ENCODE data around the gene UBE2G2.

The UBE2G2 gene

DNA sequence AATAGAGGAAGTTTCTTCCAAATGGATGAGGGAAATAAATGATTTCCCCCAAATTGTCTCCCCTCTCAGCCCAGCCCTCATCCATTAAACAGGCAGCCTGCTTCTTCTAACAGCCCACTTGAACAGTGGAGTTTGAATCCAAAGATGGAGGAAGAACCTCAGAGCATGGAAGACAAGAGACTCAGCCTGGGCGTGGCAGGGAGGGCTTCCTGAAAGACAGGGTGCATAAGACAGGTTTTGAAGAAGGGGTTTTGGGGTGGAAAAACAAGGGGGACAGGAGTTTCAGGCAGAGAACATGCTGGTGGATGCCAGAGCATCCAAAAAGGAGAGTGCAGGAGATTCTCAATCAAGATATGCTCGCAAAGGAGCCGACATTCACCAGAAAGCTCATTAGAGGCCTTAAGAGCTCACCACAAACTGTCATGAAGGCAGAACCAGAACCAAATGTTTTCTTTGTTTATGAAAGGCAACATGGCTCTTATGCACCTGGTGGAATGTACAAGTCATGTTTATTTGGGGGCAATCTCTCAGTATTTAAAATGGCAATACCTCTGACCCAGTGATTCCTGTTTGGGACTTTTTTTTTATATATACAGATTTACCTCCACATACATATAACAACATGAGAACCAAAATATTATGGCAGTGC lies 63.8 kb downstream of the UBE2G2 start:
- Histone ChIP-seq H3K27ac (ENCODE audit: insufficient read depth, low read depth, low read length, poor library complexity, severe bottlenecking) (no peak overlapping the region), H3K36me3 (ENCODE audit: control insufficient read depth, insufficient read depth, low read length) (no peaks in the 10 kb centered on the region), H3K27me3 (ENCODE audit: control insufficient read depth, insufficient read depth, low read length, poor library complexity, severe bottlenecking) (no peaks in the 10 kb centered on the region), H3K4me3 (ENCODE audit: insufficient read depth, low read depth, low read length) (no peak overlapping the region), H3K4me1 (ENCODE audit: control insufficient read depth, insufficient read depth, low read length) (no peaks in the 10 kb centered on the region), H3K9me3 (ENCODE audit: control insufficient read depth, low read length) (no peaks in the 10 kb centered on the region)
- 86 to 89% methylated on average over 3 of the region's 3 CpGs for WGBS, 2 experiments

DNA sequence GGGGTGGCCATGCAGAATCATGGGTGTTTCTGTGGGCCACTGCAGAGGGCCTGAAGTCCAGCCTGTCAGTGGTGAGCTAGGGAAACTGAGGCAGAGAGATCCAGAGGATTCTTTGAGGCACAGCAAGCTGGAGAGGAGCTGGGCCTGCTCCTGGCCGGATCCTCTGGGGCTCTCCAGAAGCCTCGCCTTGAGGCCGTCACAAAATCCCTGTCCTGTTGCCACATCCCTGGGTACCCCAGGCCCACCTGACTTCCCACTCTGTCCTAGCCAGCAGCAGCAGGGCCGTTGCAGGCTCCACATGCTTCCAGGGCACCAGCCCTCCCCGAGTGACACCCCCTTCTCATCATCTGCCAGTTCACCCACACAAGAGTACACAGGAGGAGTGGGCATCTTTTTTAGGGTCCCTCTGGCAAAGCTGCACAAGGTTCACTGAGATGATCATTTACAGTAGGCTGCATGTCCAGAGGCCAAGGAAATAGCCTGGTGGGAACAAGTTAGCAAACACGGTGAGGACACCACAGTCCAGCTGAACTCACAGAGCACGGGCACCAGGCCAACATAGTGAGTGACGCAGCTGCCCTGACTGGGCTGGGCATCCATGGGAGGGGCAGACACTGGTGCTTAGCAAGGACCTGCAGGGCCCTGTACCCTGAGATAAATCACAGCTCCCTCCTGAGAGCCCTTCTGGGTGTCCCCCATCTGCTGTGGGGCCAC lies 65.2 kb downstream of the UBE2G2 start:
- no peaks in the 10 kb centered on the region for H3K36me3 ChIP-seq (ENCODE audit: control insufficient read depth, insufficient read depth, low read length)
- H3K4me1 ChIP-seq (ENCODE audit: control insufficient read depth, insufficient read depth, low read length) = no peaks in the 10 kb centered on the region
- H3K27me3 ChIP-seq (ENCODE audit: control insufficient read depth, insufficient read depth, low read length, poor library complexity, severe bottlenecking) = no peaks in the 10 kb centered on the region
- H3K9me3 ChIP-seq (ENCODE audit: control insufficient read depth, low read length) = no peaks in the 10 kb centered on the region
- 91 to 92% methylated on average over 8 of the region's 8 CpGs for WGBS, 2 experiments
- H3K4me3 ChIP-seq (ENCODE audit: insufficient read depth, low read depth, low read length) = no peak overlapping the region
- H3K27ac ChIP-seq (ENCODE audit: insufficient read depth, low read depth, low read length, poor library complexity, severe bottlenecking) = no peak overlapping the region

DNA sequence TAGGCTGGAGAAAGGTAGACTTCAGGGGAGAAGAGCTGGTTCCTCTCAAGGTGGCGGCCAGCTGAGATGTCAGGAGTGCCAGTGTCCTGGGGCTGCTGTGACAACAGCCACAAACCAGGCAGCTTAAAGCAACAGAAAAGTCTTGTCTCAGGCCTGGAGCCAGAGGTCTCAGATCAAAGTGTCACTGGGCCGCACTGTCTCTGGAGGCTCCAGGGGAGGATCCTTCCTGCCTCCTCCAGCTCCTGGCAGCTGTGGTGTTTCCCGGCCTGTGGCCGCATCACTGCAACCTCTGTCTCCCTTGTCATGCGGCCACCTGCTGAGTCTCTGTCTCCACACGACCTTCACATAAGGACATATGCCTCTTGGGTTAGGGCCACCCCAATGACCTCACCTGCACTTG lies 65.8 kb downstream of the UBE2G2 start:
- H3K4me1 ChIP-seq (ENCODE audit: control insufficient read depth, insufficient read depth, low read length) = no peaks in the 10 kb centered on the region
- 76 to 77% methylated on average over 6 of the region's 6 CpGs for WGBS, 2 experiments
- H3K36me3 ChIP-seq (ENCODE audit: control insufficient read depth, insufficient read depth, low read length) = no peaks in the 10 kb centered on the region
- no peak overlapping the region for H3K4me3 ChIP-seq (ENCODE audit: insufficient read depth, low read depth, low read length)
- H3K27me3 ChIP-seq (ENCODE audit: control insufficient read depth, insufficient read depth, low read length, poor library complexity, severe bottlenecking) = no peaks in the 10 kb centered on the region
- H3K27ac ChIP-seq (ENCODE audit: insufficient read depth, low read depth, low read length, poor library complexity, severe bottlenecking) = no peak overlapping the region
- no peaks in the 10 kb centered on the region for H3K9me3 ChIP-seq (ENCODE audit: control insufficient read depth, low read length)

DNA sequence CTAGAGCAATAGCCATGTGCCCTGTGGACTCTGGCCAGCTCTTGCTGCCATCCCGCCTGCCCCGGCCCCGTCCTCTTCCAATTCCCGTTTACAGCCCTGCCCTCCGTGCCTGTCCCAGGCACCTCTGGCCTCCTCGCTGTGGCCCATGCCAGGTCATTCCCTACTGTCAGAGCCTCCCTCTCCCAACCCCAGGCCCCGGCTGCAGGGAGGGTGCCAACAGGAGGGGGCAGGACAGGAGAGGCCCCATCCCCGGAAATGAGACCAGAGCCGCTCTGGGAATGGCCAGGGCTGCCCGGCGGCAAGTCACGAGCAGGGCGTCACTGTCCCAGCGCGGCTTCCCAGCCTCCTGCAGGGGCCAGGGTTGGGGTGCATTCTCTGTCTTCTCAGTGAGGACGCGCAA lies 66.8 kb downstream of the UBE2G2 start:
- H3K4me3 ChIP-seq (ENCODE audit: insufficient read depth, low read depth, low read length) = no peak overlapping the region
- H3K27me3 ChIP-seq (ENCODE audit: control insufficient read depth, insufficient read depth, low read length, poor library complexity, severe bottlenecking) = no peaks in the 10 kb centered on the region
- H3K27ac ChIP-seq (ENCODE audit: insufficient read depth, low read depth, low read length, poor library complexity, severe bottlenecking) = no peak overlapping the region
- no peaks in the 10 kb centered on the region for H3K4me1 ChIP-seq (ENCODE audit: control insufficient read depth, insufficient read depth, low read length)
- no peaks in the 10 kb centered on the region for H3K36me3 ChIP-seq (ENCODE audit: control insufficient read depth, insufficient read depth, low read length)
- 95 to 96% methylated on average over 17 of the region's 17 CpGs for whole genome bisulfite sequencing, 2 experiments
- H3K9me3 ChIP-seq (ENCODE audit: control insufficient read depth, low read length) = no peaks in the 10 kb centered on the region

DNA sequence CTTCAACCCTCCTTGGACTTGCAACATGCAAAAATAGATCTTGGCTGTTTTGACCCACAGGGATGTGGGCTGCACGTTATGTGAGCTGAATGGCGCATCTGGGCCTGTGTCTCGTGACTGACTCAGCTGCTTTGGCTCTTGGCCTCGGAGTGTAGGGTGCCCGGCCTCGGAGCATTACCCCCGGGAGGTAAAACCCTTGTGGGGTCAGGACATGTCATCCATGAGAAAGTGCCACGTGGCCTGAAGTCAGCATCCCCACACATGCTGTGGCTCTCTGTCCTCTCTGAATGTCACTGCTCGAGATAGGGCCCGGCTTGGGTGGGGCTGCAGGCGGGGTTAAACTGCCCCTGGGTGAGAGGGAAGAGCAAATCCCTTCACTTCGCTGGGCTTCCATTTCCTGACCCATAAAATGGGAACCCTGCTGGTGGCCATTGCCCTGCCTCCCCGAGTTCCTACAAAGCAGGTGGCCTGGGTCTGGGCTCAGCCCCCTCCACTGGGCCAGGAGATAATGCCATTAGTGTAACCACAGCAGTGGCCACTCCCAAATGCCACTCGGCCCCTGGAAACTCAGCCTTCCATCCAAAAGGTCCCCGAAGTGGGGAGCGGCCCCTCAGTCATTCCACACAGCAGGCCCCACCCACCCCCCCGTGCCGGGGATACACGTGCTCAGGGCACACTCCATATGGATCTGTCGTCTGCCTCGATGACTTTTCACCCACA lies 67.4 kb downstream of the UBE2G2 start:
- Histone ChIP-seq H3K4me1 (ENCODE audit: control insufficient read depth, insufficient read depth, low read length) (no peaks in the 10 kb centered on the region), H3K36me3 (ENCODE audit: control insufficient read depth, insufficient read depth, low read length) (no peaks in the 10 kb centered on the region)
- WGBS, 2 experiments = 88 to 91% methylated on average over 21 of the region's 21 CpGs

DNA sequence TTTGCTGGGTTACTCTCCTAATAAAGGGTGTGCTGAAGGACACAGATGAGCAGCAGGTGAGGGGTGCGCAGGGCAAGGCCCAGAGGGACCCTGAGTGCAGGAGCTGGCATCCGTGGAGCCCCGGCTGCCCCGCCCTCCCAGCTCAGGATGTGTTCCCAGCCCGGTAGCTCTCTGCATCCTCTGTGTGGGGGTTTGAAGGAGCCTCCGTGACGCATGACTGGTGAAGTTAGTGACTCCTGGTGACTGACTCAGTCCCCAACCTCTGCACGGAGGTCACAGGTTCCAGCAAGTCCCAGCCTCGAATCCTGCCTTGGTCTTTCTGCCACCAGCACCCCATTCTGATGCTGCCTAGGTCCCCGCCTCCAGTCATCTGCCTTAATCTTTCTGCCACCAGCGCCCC lies 68.7 kb downstream of the UBE2G2 start:
- H3K36me3 ChIP-seq (ENCODE audit: control insufficient read depth, insufficient read depth, low read length) = no peaks in the 10 kb centered on the region
- H3K27ac ChIP-seq (ENCODE audit: insufficient read depth, low read depth, low read length, poor library complexity, severe bottlenecking) = no peak overlapping the region
- no peaks in the 10 kb centered on the region for H3K4me1 ChIP-seq (ENCODE audit: control insufficient read depth, insufficient read depth, low read length)
- no peaks in the 10 kb centered on the region for H3K9me3 ChIP-seq (ENCODE audit: control insufficient read depth, low read length)
- WGBS, 2 experiments = 88 to 89% methylated on average over 11 of the region's 11 CpGs
- no peak overlapping the region for H3K4me3 ChIP-seq (ENCODE audit: insufficient read depth, low read depth, low read length)
- H3K27me3 ChIP-seq (ENCODE audit: control insufficient read depth, insufficient read depth, low read length, poor library complexity, severe bottlenecking) = no peaks in the 10 kb centered on the region

More for the DNA sequence above, 67.4 kb downstream of the UBE2G2 start:
- H3K9me3 ChIP-seq (ENCODE audit: control insufficient read depth, low read length) = no peaks in the 10 kb centered on the region
- H3K27me3 ChIP-seq (ENCODE audit: control insufficient read depth, insufficient read depth, low read length, poor library complexity, severe bottlenecking) = no peaks in the 10 kb centered on the region
- H3K27ac ChIP-seq (ENCODE audit: insufficient read depth, low read depth, low read length, poor library complexity, severe bottlenecking) = no peak overlapping the region
- H3K4me3 ChIP-seq (ENCODE audit: insufficient read depth, low read depth, low read length) = no peak overlapping the region

DNA sequence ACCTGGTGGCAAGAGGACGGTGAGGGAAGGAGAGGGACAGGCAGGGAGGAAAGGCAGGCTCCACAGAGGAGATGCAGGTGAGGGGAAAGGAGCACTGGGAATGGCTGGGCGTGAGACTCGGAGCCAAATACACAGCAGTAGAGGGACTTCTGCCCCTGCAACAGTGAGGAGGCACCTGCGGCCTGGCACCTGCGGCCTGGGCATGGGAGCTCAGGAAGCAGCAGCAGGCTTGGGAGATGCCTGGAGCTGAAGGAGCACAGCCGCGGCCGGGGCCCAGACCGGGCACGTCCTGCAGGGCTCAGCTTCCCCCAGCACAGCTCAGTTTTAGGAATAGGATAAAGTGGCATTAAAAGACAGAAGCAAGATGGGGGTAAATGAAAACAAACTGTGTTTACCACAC lies 69.4 kb downstream of the UBE2G2 start:
- WGBS, 2 experiments = 91 to 94% methylated on average over 10 of the region's 10 CpGs
- no peaks in the 10 kb centered on the region for H3K9me3 ChIP-seq (ENCODE audit: control insufficient read depth, low read length)

DNA sequence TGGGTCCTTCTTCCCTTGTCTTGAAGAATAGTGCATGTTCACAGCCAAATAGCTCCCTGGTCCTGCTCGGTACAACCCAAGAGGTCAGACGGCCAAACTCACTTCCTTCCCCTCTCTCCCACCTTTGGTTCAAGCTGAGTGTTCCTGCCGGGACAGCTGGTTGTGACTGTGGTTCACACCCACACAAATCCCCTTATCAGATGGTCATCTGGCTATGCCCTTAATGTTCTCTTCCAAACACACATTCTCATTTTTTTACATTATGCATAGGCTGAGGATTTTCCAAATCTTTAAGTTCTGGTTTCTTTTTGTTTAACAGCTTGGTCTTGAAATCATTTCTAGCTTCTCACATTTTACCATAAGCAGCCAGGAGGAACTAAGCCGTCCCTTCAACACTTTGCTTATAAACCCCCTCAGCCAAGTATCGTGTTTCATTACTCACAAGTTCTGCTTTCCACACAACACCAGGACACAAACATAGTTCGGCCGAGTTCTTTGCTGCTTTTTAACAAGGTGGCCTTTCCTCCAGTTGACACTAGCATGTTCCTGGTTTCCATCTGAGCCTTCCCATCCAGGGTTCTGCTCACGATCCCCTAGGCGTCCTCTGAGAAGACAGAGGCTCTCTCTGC lies 70.6 kb downstream of the UBE2G2 start:
- 87 to 88% methylated on average over 9 of the region's 9 CpGs for WGBS, 2 experiments
- H3K4me1 ChIP-seq (ENCODE audit: control insufficient read depth, insufficient read depth, low read length) = no peaks in the 10 kb centered on the region
- no peak overlapping the region for H3K27ac ChIP-seq (ENCODE audit: insufficient read depth, low read depth, low read length, poor library complexity, severe bottlenecking)
- no peaks in the 10 kb centered on the region for H3K27me3 ChIP-seq (ENCODE audit: control insufficient read depth, insufficient read depth, low read length, poor library complexity, severe bottlenecking)
- H3K9me3 ChIP-seq (ENCODE audit: control insufficient read depth, low read length) = no peaks in the 10 kb centered on the region
- H3K4me3 ChIP-seq (ENCODE audit: insufficient read depth, low read depth, low read length) = no peak overlapping the region
- H3K36me3 ChIP-seq (ENCODE audit: control insufficient read depth, insufficient read depth, low read length) = no peaks in the 10 kb centered on the region

More for the DNA sequence above, 69.4 kb downstream of the UBE2G2 start:
- Histone ChIP-seq H3K4me3 (ENCODE audit: insufficient read depth, low read depth, low read length) (no peak overlapping the region), H3K4me1 (ENCODE audit: control insufficient read depth, insufficient read depth, low read length) (no peaks in the 10 kb centered on the region), H3K27me3 (ENCODE audit: control insufficient read depth, insufficient read depth, low read length, poor library complexity, severe bottlenecking) (no peaks in the 10 kb centered on the region), H3K36me3 (ENCODE audit: control insufficient read depth, insufficient read depth, low read length) (no peaks in the 10 kb centered on the region), H3K27ac (ENCODE audit: insufficient read depth, low read depth, low read length, poor library complexity, severe bottlenecking) (no peak overlapping the region)

DNA sequence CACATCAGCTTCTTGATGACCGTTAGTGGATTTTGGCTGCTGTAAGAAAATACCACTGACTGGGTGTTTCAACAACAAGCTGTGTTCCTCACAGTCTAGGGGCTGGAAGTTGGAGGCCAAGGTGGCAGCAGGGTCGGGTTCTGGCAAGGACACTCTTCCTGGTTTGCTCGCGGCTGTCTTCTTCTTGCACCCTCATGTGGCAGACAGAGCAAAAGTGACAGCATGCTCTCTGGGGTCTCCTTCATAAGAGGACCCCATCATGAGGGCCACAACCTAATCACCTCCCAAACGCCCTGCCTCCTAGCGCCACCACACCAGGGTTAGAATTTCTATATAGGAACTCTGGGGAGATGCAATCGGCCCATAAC lies 71.6 kb downstream of the UBE2G2 start:
- 94 to 95% methylated on average over 7 of the region's 7 CpGs for WGBS, 2 experiments
- Histone ChIP-seq H3K9me3 (ENCODE audit: control insufficient read depth, low read length) (no peaks in the 10 kb centered on the region), H3K36me3 (ENCODE audit: control insufficient read depth, insufficient read depth, low read length) (no peaks in the 10 kb centered on the region), H3K4me3 (ENCODE audit: insufficient read depth, low read depth, low read length) (no peak overlapping the region), H3K4me1 (ENCODE audit: control insufficient read depth, insufficient read depth, low read length) (no peaks in the 10 kb centered on the region), H3K27me3 (ENCODE audit: control insufficient read depth, insufficient read depth, low read length, poor library complexity, severe bottlenecking) (no peaks in the 10 kb centered on the region), H3K27ac (ENCODE audit: insufficient read depth, low read depth, low read length, poor library complexity, severe bottlenecking) (no peak overlapping the region)
